NCI-H748 treated with DMSO at 0.1 percent for 48 hours (cell line): ENCODE results near the gene SPTBN1.

Experiments used
- DNase-seq: peaks from one replicate; lab custom pipeline; 2025; lab: John Stamatoyannopoulos, UW

The SPTBN1 gene

DNA sequence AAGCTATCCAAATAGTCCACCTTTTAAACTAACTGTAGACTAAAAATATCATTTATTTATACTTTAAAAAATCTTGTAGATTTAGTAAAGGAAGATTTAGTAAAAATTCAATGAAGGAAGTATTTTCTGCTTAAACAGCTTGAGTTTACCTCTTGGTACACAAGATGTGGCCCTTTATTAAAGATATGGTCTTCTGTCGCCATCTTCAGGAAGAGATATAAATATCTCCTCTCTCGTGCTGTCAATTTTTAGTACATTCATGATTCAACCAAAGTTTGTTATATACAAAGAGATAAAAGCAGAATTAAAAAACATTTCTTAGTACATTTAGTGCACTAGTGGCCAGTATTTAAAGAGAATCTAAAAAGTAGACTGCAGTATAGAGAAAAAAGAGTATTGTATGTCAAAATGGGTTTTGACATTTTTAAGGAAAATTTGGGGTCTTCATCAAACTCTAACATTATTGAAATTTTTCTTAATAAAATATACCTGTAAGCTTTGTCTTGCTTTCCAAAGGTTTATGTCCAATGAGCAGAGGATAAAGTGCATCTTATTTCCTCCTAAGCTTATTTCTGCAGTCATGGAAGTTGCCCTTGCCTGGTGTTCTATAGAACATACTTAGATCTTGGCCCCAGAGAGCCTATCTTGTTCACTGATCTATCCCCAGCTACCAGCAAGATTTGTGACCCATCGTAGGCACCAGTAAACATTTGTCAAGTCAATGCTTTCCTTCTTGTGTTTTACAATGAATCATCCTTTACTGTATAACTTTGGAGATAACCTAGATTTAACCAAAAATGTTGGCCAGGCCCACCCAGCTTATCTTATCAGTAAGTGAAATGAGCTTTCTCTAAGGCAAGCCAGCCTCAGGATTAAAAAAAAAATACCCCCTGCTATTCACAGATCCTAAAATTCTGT lies 248.8 kb downstream of the SPTBN1 start:
- peak; percentile 48 for DNase-seq

GRCh38 chr2:54706622-54707021 lies 250.5 kb downstream of the SPTBN1 start:
- DNase-seq = no peak

DNA sequence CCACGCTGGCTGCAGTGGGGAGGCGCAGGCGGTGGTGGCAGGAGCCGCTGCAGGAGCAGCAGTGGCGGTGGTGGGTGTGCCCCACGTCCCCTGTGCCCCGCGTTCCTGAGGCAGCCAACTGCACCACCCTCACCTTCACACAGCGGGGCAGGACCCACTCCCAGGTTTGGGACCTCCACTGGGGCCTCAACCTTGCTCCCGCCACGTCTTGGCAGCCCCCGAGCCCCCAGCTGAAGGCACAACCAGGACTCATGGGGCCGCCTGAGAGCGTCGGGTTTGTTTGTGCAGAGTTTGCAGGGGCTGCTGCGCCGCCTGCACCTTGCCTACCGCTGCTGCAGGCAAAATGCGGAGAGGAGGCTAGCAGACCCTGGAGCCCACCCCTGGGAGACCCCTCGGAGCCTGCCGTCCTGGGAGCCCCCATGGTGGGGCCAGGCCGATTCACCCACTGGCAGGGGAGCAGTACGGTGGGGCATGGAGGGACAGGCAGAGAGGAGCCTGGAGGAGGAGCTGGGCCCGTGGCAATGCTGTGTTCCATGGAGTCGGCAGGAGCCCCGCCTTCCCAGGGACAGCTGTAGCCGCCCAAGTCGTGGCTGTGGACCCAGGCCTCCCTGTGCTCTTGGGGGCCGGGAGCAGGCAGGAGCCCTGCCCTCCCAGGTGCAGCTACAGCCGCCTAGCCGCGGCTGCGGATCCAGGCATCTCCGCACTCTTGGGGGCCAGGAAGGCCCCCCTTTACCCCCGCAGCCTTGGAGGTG lies 252.6 kb downstream of the SPTBN1 start:
- no peak for DNase-seq

- no peak for DNase-seq
Observed at GRCh38 chr2:54709336-54709809, 253.2 kb downstream of the SPTBN1 start.

- no peak for DNase-seq
Observed at GRCh38 chr2:54710216-54710615, 254.1 kb downstream of the SPTBN1 start.

GRCh38 chr2:54712516-54712915 lies 256.4 kb downstream of the SPTBN1 start:
- DNase-seq = no peak

DNA sequence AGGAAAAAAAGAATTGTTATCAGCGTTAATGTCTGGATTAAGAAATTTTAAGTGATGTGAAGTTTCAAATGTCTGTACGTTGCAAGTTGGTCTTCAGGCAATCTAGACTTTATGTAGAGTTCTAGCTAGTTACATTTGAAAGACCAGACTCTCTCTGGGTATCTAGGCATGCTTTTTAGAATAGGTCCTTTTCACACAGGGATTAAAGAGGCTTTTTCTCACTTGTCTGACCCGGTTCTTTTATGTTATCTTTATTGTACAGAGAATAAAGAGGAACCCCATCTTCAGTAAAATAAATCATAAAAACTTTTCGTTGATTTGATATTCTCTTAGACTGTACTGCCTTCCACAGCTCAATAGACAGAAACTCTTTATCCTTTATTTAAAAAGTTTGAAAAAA lies 258.9 kb downstream of the SPTBN1 start:
- DNase-seq = no peak

GRCh38 chr2:54716375-54716774 lies 260.2 kb downstream of the SPTBN1 start:
- DNase-seq = no peak

- DNase-seq = no peak
Observed at GRCh38 chr2:54720563-54720962, 264.4 kb downstream of the SPTBN1 start.
